ENCODE measurements around the gene CHST2. TPM values are rescaled to one million over a fixed set of nuclear protein-coding genes. Genes with fewer than 3 reads are reported as not detected.
"Not testable (repeated sequence)": the region's sequence is repeated elsewhere in the genome, so short reads cannot be mapped to it uniquely, and the experiment has no call there.

Gene CHST2
- total and polyA plus RNA-seq, 2 donors (not counting 1 experiment from before 2014, with no cell fraction given): 1.1 to 2.6 TPM

GRCh38 chr3:143160437-143160836 lies 40.9 kb downstream of the CHST2 start:
- H3K9me3 ChIP-seq (ENCODE audit: control insufficient read depth, insufficient read depth, low read depth, low read length): no peaks in the 10 kb centered on the region
- no peak overlapping the region for H3K27ac ChIP-seq (ENCODE audit: insufficient read depth, low read length)
- no peaks in the 10 kb centered on the region for H3K27me3 ChIP-seq (ENCODE audit: control insufficient read depth, insufficient read depth, low read length)
- no peaks in the 10 kb centered on the region for H4K20me1 ChIP-seq (ENCODE audit: control insufficient read depth, extremely low read depth, insufficient read depth, low read length)
- no peak overlapping the region for H3K9ac ChIP-seq (ENCODE audit: insufficient read depth, low read length)
- no peak overlapping the region for H3K4me3 ChIP-seq (replicated peaks in 1 of 4; ENCODE audit: control extremely low read depth in 1 of 4, insufficient read depth in 1 of 4, low read depth in 3 of 4, low read length in 4 of 4)
- TF ChIP-seq EZH2 (IDR thresholded peaks at IDR 0.05; ENCODE audit: low read length, missing control alignments) (no peak), CTCF (conservative IDR thresholded peaks at IDR 0.05 in 1 of 2, IDR thresholded peaks at IDR 0.05 in 1 of 2; ENCODE audit: low read depth in 1 of 2, low read length in 2 of 2) (no peak)
- no peaks in the 10 kb centered on the region for H3K36me3 ChIP-seq (ENCODE audit: control insufficient read depth, insufficient read depth, low read length)
- no peaks in the 10 kb centered on the region for H3K79me2 ChIP-seq (ENCODE audit: control insufficient read depth, insufficient read depth, low read length)
- no peaks in the 10 kb centered on the region for H3K4me1 ChIP-seq (ENCODE audit: control insufficient read depth, extremely low read depth, insufficient read depth, low read length)
- no peak overlapping the region for H3K4me2 ChIP-seq (ENCODE audit: extremely low read depth, insufficient read depth, low read length)
- no peak for DNase-seq (ENCODE audit: low read depth in 2 of 2)
- no peak overlapping the region for H2AFZ ChIP-seq (ENCODE audit: low read length)

GRCh38 chr3:143163562-143164100 lies 44.1 kb downstream of the CHST2 start:
- Histone ChIP-seq H2AFZ (ENCODE audit: low read length) (no peak overlapping the region), H3K9me3 (ENCODE audit: control insufficient read depth, insufficient read depth, low read depth, low read length) (no peaks in the 10 kb centered on the region), H3K27ac (ENCODE audit: insufficient read depth, low read length) (no peak overlapping the region)

GRCh38 chr3:143165211-143165610 lies 45.6 kb downstream of the CHST2 start:
- Histone ChIP-seq H3K4me3 (replicated peaks in 1 of 4; ENCODE audit: control extremely low read depth in 1 of 4, insufficient read depth in 1 of 4, low read depth in 3 of 4, low read length in 4 of 4) (no peak overlapping the region), H3K27ac (ENCODE audit: insufficient read depth, low read length) (no peak overlapping the region), H3K27me3 (ENCODE audit: control insufficient read depth, insufficient read depth, low read length) (no peaks in the 10 kb centered on the region), H3K4me1 (ENCODE audit: control insufficient read depth, extremely low read depth, insufficient read depth, low read length) (peaks cover 5% of the 10 kb centered on the region), H2AFZ (ENCODE audit: low read length) (no peak overlapping the region), H3K9ac (ENCODE audit: insufficient read depth, low read length) (no peak overlapping the region), H3K79me2 (ENCODE audit: control insufficient read depth, insufficient read depth, low read length) (no peaks in the 10 kb centered on the region), H3K4me2 (ENCODE audit: extremely low read depth, insufficient read depth, low read length) (no peak overlapping the region), H4K20me1 (ENCODE audit: control insufficient read depth, extremely low read depth, insufficient read depth, low read length) (no peaks in the 10 kb centered on the region), H3K36me3 (ENCODE audit: control insufficient read depth, insufficient read depth, low read length) (no peaks in the 10 kb centered on the region), H3K9me3 (ENCODE audit: control insufficient read depth, insufficient read depth, low read depth, low read length) (no peaks in the 10 kb centered on the region)
- TF ChIP-seq CTCF (conservative IDR thresholded peaks at IDR 0.05 in 1 of 2, IDR thresholded peaks at IDR 0.05 in 1 of 2; ENCODE audit: low read depth in 1 of 2, low read length in 2 of 2): no peak
- no peak for TF ChIP-seq EZH2 (IDR thresholded peaks at IDR 0.05; ENCODE audit: low read length, missing control alignments)
- no peak for DNase-seq (ENCODE audit: low read depth in 2 of 2)

More at GRCh38 chr3:143163562-143164100, 44.1 kb downstream of the CHST2 start:
- no peak for TF ChIP-seq EZH2 (IDR thresholded peaks at IDR 0.05; ENCODE audit: low read length, missing control alignments)
- TF ChIP-seq CTCF (conservative IDR thresholded peaks at IDR 0.05 in 1 of 2, IDR thresholded peaks at IDR 0.05 in 1 of 2; ENCODE audit: low read depth in 1 of 2, low read length in 2 of 2): no peak
- Histone ChIP-seq H4K20me1 (ENCODE audit: control insufficient read depth, extremely low read depth, insufficient read depth, low read length) (no peaks in the 10 kb centered on the region), H3K79me2 (ENCODE audit: control insufficient read depth, insufficient read depth, low read length) (no peaks in the 10 kb centered on the region), H3K27me3 (ENCODE audit: control insufficient read depth, insufficient read depth, low read length) (no peaks in the 10 kb centered on the region), H3K36me3 (ENCODE audit: control insufficient read depth, insufficient read depth, low read length) (no peaks in the 10 kb centered on the region), H3K4me3 (replicated peaks in 1 of 4; ENCODE audit: control extremely low read depth in 1 of 4, insufficient read depth in 1 of 4, low read depth in 3 of 4, low read length in 4 of 4) (no peak overlapping the region), H3K4me1 (ENCODE audit: control insufficient read depth, extremely low read depth, insufficient read depth, low read length) (peaks cover 4% of the 10 kb centered on the region), H3K9ac (ENCODE audit: insufficient read depth, low read length) (no peak overlapping the region), H3K4me2 (ENCODE audit: extremely low read depth, insufficient read depth, low read length) (no peak overlapping the region)
- no peak for DNase-seq (ENCODE audit: low read depth in 2 of 2)

DNA sequence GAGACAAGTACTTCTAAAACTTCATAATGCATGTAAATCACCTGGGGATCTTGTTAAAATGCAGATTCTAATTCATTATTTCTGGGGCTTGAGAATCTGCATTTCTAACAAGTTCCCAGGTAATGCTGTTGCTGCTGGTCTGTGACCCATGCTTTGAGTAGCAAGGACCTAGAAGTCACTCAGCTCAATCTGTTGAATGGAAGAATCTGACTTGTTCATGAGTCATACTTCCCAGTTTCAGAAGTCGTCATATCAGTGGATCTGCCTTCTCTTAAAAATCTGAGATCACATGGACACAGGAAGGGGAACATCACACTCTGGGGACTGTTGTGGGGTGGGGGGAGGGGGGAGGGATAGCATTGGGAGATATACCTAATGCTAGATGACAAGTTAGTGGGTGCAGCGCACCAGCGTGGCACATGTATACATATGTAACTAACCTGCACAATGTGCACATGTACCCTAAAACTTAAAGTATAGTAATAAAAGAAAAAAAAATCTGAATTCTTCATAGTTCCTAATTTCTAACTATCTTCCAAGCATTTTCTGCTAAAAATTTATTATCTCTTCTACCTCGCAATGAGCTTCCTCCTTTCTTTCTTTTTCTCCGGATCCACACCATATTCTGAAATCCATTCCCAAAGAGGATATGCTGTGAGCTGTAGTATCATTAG lies 46.2 kb downstream of the CHST2 start:
- not testable (repeated sequence) for H3K9ac ChIP-seq (ENCODE audit: insufficient read depth, low read length); H3K36me3 ChIP-seq (ENCODE audit: control insufficient read depth, insufficient read depth, low read length); H3K9me3 ChIP-seq (ENCODE audit: control insufficient read depth, insufficient read depth, low read depth, low read length); H3K27ac ChIP-seq (ENCODE audit: insufficient read depth, low read length); H3K4me3 ChIP-seq (replicated peaks in 1 of 4; ENCODE audit: control extremely low read depth in 1 of 4, insufficient read depth in 1 of 4, low read depth in 3 of 4, low read length in 4 of 4); H4K20me1 ChIP-seq (ENCODE audit: control insufficient read depth, extremely low read depth, insufficient read depth, low read length); H3K79me2 ChIP-seq (ENCODE audit: control insufficient read depth, insufficient read depth, low read length); H3K4me1 ChIP-seq (ENCODE audit: control insufficient read depth, extremely low read depth, insufficient read depth, low read length); H3K27me3 ChIP-seq (ENCODE audit: control insufficient read depth, insufficient read depth, low read length); H2AFZ ChIP-seq (ENCODE audit: low read length); H3K4me2 ChIP-seq (ENCODE audit: extremely low read depth, insufficient read depth, low read length)
- DNase-seq (ENCODE audit: low read depth in 2 of 2): peak; percentile 67 to 74

Measured in fibroblast of lung (primary cell).